Right ventricle myocardium inferior (tissue), 1 donor: ENCODE results near the gene TENT4B. TPM values are rescaled to one million over a fixed set of nuclear protein-coding genes. Genes with fewer than 3 reads are reported as not detected.
A peak's percentile ranks its signal among the peaks of the same experiment; 100 is the strongest.

ENCODE experiments used
- ATAC-seq: fragments of 200-7000 bp; cut with Tn5 transposase; one replicate; pipeline ENCODE4 v1.9.1; 2020; ENCODE audit warnings: mild to moderate bottlenecking, moderate library complexity
- DNase-seq: peaks from one replicate; pipeline ENCODE4 v3.0.0; 2021; ENCODE audit errors: missing footprints
- intact Hi-C: fragments of 100-400 bp; cut with DNase I; formaldehyde crosslinking; loops from one replicate; pipeline ENCODE4 v1.11.0; 2022
- total RNA-seq: library from RNA; stranded (reverse); fragmentation: NEBNext Ultra II Directional; extraction: Animal tissue kit (Norgen Biotek cat#: 25700); gene quantifications from one replicate; pipeline ENCODE4 v1.2.1, GENCODE V29; 2021
- donor health status: DM: no; HTN: yes; CAD: no; lungs with severe emphysema.

TENT4B gene
- total RNA-seq, 1 donor from 2014 or later = 7.8 TPM

DNA sequence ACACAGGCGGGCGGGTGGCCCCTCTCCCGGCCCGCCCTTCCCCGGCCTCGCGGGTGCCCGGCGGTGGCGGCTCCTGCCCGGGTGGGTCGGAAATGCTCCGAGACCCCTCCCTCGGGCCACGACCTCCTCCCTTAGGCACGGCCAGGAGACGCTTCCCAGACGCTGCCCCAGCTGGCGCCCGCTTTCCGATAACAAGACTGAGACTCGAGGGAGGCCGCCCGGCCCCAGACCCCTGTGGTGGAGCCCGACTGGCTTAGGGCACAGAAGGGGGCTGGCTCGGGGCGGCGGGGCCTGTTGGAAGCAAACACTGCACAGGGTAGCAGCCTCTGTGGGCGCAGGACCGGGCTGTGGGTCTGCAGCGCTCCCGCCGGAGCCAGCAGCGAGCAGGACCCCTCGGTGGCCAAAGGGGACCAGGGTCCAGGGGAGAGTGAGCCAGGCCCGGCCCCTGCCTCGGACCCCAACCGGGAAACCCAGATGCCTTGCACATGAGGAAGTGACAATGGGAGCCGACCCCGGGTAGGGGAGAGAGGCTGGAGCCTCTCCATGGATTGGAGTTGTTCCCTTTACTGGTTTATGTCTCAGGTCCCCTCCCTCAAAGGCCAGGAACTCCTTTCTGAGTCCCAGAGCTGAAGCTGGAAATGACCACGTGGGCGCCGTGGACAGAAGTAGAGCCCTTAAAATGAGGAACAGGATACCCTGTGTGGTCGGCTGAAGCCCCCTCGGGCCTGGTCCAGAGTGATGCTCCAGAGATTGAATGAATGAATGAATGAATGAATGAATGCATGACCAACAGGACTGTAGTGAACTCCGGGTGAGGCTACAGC lies 93.4 kb downstream of the TENT4B start:
- intact Hi-C loops = loop anchor here (10.0 kb wide), 1 partner anchor 398 kb away; no protein-coding TSS in a partner anchor
- DNase-seq (no peak), ATAC-seq (peak; percentile 41)

DNA sequence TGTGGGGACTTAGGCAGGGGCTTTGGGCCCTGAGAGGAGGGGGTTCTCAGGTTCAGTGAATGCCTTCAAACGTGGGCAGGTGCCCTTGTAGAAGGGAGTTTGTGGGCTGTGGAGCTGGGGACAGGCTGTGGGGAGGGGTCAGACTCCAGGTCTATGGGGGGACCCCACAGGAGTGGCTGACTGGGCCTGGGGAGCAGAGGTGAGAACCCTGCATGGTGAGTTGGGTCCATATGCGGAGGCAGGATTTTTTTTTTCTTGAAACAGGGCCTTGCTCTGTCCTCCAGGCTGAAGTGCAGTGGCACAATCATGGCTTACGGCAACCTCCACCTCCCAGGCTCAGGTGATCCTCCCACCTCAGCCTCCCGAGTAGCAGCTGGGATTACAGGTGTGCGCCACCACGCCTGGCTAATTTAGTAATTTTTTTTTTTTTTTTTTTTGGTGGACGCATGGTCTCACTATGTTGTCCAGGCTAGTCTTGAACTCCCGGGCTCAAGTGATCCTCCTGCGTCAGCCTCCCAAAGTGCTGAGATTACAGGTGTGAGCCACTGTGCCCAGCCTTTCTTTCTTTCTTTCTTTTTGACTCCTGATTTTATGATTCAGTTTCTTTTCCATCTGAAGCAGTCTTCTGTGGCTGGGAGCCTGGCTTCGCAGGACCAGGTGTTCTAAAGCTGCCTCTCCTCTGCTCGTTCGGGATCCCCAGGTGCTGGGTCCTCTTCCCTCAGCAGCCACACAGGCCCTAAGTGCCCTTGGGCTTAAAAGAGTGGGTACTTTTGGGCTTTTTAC lies 94.2 kb downstream of the TENT4B start:
- intact Hi-C loops = loop anchor here (10.0 kb wide), 1 partner anchor 397 kb away; no protein-coding TSS in a partner anchor
- no peak for ATAC-seq
- DNase-seq = no peak

GRCh38 chr16:50247906-50248608 lies 95.0 kb downstream of the TENT4B start:
- intact Hi-C loops = loop anchor here (10.0 kb wide), 1 partner anchor 397 kb away; no protein-coding TSS in a partner anchor
- ATAC-seq = no peak
- no peak for DNase-seq

DNA sequence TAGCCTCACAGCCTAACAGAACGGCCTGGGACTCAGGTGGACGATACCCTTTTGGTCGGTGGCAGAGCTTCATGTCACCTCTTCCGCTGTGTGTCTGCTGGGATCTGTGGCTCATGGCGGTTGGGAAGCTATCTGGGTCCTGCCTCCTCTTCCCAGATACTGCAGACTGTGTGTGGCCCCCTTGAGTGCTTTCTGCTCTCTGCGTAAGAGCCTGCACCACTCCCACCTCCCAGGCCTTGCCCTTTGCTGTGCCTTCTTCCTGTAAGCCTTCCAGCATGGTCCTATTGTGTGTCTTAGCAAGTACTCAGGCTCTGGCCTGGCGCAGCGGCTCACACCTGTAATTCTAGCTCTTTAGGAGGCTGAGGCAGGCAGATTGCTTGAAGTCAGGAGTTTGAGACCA lies 95.7 kb downstream of the TENT4B start:
- DNase-seq (no peak), ATAC-seq (no peak)
- intact Hi-C loops = loop anchor here (10.0 kb wide), 1 partner anchor 396 kb away; no protein-coding TSS in a partner anchor

- intact Hi-C loops = no loop called here
- ATAC-seq (peak; percentile 6), DNase-seq (no peak)
Observed at GRCh38 chr16:50251375-50252081, 98.4 kb downstream of the TENT4B start.

DNA sequence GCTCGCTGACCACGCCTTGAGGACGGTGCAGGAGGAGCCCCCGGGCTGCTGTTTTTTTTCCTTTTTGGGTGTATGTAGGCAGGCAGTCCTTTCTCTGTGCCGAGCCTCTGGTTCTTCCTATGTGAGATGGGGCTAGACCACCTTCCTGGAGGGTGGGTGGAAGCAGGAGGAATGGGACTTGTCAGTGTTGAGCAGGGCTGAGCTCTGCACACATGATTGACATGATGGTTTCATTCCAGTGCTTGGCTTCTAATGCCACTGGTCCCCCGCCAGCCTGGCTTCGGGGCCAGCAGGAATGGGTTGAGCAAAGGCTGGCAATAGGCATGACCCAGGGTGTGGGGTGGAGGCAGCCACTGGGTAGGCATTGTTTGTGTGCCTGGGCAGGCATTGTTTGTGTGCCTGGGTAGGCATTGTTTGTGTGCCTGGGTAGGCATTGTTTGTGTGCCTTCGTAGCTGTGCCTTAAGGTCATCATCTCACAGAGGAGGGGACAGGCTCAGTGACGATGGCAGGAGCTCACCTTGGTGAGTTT lies 99.0 kb downstream of the TENT4B start:
- peak; percentile 4 for ATAC-seq
- DNase-seq = no peak
- intact Hi-C loops = no loop called here

DNA sequence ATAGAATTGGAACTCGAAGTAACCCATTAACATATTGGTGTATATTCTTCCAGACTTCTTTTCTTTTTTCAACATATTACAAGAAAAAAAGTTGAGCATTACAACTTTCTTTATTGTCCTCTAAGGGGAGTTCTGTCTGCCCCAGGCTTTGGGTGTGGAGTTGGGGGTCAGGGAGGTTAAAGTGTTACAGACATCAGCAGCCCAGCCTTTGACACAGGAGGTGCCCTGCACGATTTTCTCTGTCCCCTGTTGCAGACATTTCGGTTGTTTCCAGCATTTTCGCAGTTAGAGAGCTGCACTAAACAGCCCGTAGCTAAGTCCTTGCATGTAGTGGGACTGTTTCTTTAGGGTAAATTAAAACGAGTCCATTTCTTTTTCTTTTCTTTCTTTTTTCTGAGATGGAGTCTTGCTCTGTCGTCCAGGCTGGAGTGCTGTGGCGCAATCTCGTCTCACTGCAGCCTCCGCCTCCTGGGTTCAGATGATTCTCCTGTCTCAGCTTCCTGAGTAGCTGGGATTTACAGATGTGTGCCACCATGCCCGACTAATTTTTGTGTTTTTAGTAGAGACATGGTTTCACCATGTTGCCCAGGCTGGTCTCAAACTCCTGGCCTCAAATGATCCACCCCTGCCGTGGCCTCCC lies 99.9 kb downstream of the TENT4B start:
- no peak for ATAC-seq
- DNase-seq = no peak
- intact Hi-C loops = no loop called here

DNA sequence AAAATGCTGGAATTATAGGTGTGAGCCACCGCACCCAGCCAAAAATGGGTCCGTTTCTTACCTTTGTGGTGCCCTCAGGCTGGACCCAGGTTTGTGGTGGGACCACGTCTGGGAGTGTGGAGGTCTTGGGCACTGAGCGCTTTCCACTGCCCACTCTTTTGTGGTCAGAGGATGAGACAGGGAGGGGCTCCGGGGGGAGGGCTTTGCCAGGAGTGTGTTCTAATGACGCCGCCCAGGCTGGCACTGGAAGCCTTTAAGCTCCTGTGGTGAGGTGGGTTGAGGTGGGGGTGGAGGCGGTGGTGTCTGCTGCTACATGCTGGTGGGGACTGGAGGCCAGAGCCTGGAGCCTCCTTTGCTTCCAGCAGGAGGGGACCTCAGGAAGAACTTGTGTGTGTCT lies 100.4 kb downstream of the TENT4B start:
- intact Hi-C loops = no loop called here
- DNase-seq = no peak
- no peak for ATAC-seq

DNA sequence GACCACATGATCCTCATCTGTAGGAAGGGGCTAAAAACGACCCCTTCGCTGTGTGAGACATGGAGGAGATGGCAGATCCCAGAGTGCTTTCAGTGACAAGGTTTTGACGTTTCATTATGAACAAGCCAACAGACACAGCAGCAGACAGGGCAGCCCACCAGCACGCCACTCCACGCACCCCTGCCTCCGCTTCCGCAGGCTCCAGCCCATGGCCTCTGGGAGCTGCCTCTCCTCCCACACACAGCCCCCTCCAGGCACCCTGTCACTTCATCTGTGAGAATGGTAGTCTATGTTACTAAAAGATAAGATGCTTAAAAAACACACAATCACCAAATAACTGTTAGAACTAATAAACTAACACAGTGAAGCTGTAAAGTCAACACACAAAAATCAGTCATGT lies 101.0 kb downstream of the TENT4B start:
- DNase-seq = no peak
- no peak for ATAC-seq
- intact Hi-C loops = no loop called here

GRCh38 chr16:50255538-50255937 lies 102.4 kb downstream of the TENT4B start:
- DNase-seq (no peak), ATAC-seq (no peak)
- intact Hi-C loops = no loop called here

DNA sequence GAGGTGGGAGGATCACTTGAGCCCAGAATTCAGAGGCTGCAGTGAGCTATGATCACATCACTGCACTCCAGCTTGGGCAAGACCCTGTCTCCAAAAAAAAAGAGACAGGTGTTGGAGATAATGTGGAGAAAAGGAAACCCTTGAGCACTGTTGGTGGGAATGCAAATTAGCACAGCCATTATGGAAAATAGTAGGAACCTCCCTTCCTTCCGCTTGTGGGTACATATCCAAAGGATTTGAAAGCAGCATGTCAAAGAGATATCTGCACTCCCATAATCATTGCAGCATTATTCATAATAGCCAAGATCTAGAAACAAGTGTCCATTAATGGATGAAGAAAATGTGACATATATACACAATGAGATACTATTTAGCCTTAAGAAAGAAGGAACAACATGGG lies 103.5 kb downstream of the TENT4B start:
- DNase-seq (no peak), ATAC-seq (no peak)
- intact Hi-C loops = no loop called here

DNA sequence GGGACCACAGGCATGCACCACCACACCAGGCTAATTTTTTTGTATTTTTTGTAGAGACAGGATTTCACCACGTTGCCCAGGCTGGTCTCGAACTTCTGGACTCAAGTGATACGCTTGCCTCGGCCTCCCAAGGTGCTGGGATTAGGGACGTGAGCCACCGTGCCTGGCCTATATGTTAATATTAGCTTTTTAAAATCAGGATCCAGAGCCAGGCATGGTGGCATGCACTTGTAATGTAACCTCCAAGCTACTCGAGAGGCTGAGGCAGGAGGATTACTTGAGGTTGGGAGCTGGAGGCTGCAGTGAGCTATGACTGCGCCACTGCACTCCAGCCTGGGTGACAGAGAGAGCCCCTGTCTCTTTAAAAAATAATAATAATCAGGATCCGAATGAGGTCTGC lies 104.8 kb downstream of the TENT4B start:
- ATAC-seq = no peak
- no peak for DNase-seq
- intact Hi-C loops = no loop called here

- intact Hi-C loops = no loop called here
- peak; percentile 90 for ATAC-seq
- peak; percentile 85 for DNase-seq
Observed at GRCh38 chr16:50259334-50260205, 106.5 kb downstream of the TENT4B start.

GRCh38 chr16:50260206-50261159 lies 107.4 kb downstream of the TENT4B start:
- DNase-seq (no peak), ATAC-seq (no peak)
- intact Hi-C loops = no loop called here

DNA sequence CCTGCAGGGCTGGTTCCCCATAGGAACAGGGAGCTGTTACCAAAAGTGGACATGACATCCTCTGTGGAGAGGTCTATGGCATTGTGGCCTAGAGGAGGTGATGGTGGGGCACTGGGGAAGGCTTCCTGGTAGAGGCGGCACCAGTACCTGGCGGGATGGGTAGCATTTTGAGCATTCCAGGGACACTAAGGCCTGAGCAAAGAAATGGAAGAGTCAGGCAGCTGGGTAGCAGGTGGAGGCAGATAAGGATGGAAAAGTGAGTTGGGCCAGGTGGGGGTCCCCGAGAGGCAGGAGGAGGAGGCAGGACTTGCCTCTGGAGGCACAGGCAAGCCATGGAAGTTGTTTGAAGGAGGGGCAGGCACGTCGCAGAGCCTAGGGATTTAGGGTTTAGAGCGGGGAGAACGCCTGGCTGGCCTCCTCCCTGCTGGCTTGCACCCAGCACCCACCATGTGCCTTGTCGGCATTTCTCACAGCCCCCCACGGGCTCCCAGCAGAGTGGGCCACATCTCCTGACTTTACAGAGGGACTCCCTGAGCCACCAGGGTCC lies 108.1 kb downstream of the TENT4B start:
- intact Hi-C loops = no loop called here
- ATAC-seq (no peak), DNase-seq (no peak)

GRCh38 chr16:50261707-50262235 lies 108.7 kb downstream of the TENT4B start:
- intact Hi-C loops = no loop called here
- ATAC-seq (no peak), DNase-seq (no peak)
